ENCODE results near the gene CLASP1.

CLASP1 gene

GRCh38 chr2:121358291-121358690, 291.0 kb downstream of the CLASP1 start:
- no peaks in the 10 kb centered on the region for H3K27me3 Mint-ChIP-seq (ENCODE audit: low read depth)
- H3K27ac Mint-ChIP-seq = no peak overlapping the region
- H3K9me3 Mint-ChIP-seq = no peaks in the 10 kb centered on the region
- no peak for TF ChIP-seq CTCF (IDR thresholded peaks at IDR 0.05; ENCODE audit: unreplicated experiment in 3 of 3)
- H3K4me3 Mint-ChIP-seq = no peak overlapping the region
- no peaks in the 10 kb centered on the region for H3K4me1 Mint-ChIP-seq
- H3K36me3 Mint-ChIP-seq (ENCODE audit: low read depth) = peaks cover 49% of the 10 kb centered on the region

GRCh38 chr2:121356058-121356640, 293.1 kb downstream of the CLASP1 start:
- Mint-ChIP-seq H3K36me3 (ENCODE audit: low read depth) (peaks cover 46% of the 10 kb centered on the region), H3K4me1 (no peaks in the 10 kb centered on the region), H3K27ac (peak overlapping the region in 1 of 3 experiments; percentile 1), H3K4me3 (no peak overlapping the region), H3K27me3 (ENCODE audit: low read depth) (no peaks in the 10 kb centered on the region), H3K9me3 (no peaks in the 10 kb centered on the region)
- peak; percentile 65 to 76 (median 70) for TF ChIP-seq CTCF (IDR thresholded peaks at IDR 0.05; ENCODE audit: unreplicated experiment in 3 of 3)

- Mint-ChIP-seq H3K4me3 (no peak overlapping the region), H3K4me1 (no peaks in the 10 kb centered on the region), H3K27me3 (ENCODE audit: low read depth) (no peaks in the 10 kb centered on the region), H3K27ac (peak overlapping the region in 1 of 3 experiments; percentile 1), H3K9me3 (no peaks in the 10 kb centered on the region), H3K36me3 (ENCODE audit: low read depth) (peaks cover 49% of the 10 kb centered on the region)
- TF ChIP-seq CTCF (IDR thresholded peaks at IDR 0.05; ENCODE audit: unreplicated experiment in 3 of 3) = no peak
Observed at GRCh38 chr2:121355488-121355887, 293.8 kb downstream of the CLASP1 start.

GRCh38 chr2:121351521-121352318, 297.5 kb downstream of the CLASP1 start:
- H3K4me3 Mint-ChIP-seq = no peak overlapping the region
- no peaks in the 10 kb centered on the region for H3K27me3 Mint-ChIP-seq (ENCODE audit: low read depth)
- TF ChIP-seq CTCF (IDR thresholded peaks at IDR 0.05; ENCODE audit: unreplicated experiment in 3 of 3) = no peak
- no peak overlapping the region for H3K27ac Mint-ChIP-seq
- peaks cover 75% of the 10 kb centered on the region for H3K36me3 Mint-ChIP-seq (ENCODE audit: low read depth)
- no peaks in the 10 kb centered on the region for H3K9me3 Mint-ChIP-seq
- no peaks in the 10 kb centered on the region for H3K4me1 Mint-ChIP-seq

- TF ChIP-seq CTCF (IDR thresholded peaks at IDR 0.05; ENCODE audit: unreplicated experiment in 3 of 3) = no peak
- Mint-ChIP-seq H3K4me3 (no peak overlapping the region), H3K9me3 (no peaks in the 10 kb centered on the region), H3K36me3 (ENCODE audit: low read depth) (peaks cover 79% of the 10 kb centered on the region), H3K4me1 (no peaks in the 10 kb centered on the region), H3K27ac (no peak overlapping the region), H3K27me3 (ENCODE audit: low read depth) (no peaks in the 10 kb centered on the region)
Observed at GRCh38 chr2:121350890-121351289, 298.4 kb downstream of the CLASP1 start.

GRCh38 chr2:121350402-121350775, 298.9 kb downstream of the CLASP1 start:
- Mint-ChIP-seq H3K27ac (no peak overlapping the region), H3K4me1 (no peaks in the 10 kb centered on the region), H3K27me3 (ENCODE audit: low read depth) (no peaks in the 10 kb centered on the region), H3K9me3 (no peaks in the 10 kb centered on the region), H3K4me3 (no peak overlapping the region), H3K36me3 (ENCODE audit: low read depth) (peaks cover 81% of the 10 kb centered on the region)
- TF ChIP-seq CTCF (IDR thresholded peaks at IDR 0.05; ENCODE audit: unreplicated experiment in 3 of 3) = no peak
